MM.1S (cell line): ENCODE results near the gene RGS7.
"Not testable (repeated sequence)": the region's sequence is repeated elsewhere in the genome, so short reads cannot be mapped to it uniquely, and the experiment has no call there.

Experiments used
- DNase-seq: peaks from one replicate; pipeline ENCODE4 v3.0.0-alpha.2; 2015
- H2AFZ ChIP-seq: fragments of 300-600 bp; sonication (generic); 2 replicates; pipeline ENCODE4 v1.6.0; 2016; ENCODE audit warnings: antibody characterized with exemption, low read length
- H3F3A ChIP-seq: fragments of 300-600 bp; sonication (generic); 2 replicates; pipeline ENCODE4 v1.6.1; 2016; ENCODE audit warnings: mild to moderate bottlenecking, antibody characterized with exemption, low read length, moderate library complexity, mixed read lengths; ENCODE audit not compliant: insufficient read depth
- H3K27ac ChIP-seq: fragments of 300-600 bp; sonication (generic); 2 replicates; pipeline ENCODE4 v1.5.1; 2016; ENCODE audit warnings: mild to moderate bottlenecking, low read length
- H3K27me3 ChIP-seq: fragments of 300-600 bp; sonication (generic); replicated peaks from 2 replicates; pipeline ENCODE4 v1.6.0; 2016; ENCODE audit warnings: low read length; ENCODE audit not compliant: insufficient read depth
- H3K36me3 ChIP-seq: fragments of 300-600 bp; sonication (generic); replicated peaks from 2 replicates; pipeline ENCODE4 v1.6.1; 2016; ENCODE audit warnings: mild to moderate bottlenecking, low read length, mixed read lengths; ENCODE audit not compliant: insufficient read depth
- H3K4me1 ChIP-seq: fragments of 300-600 bp; sonication (generic); 2 replicates; pipeline ENCODE4 v1.6.1; 2016; ENCODE audit warnings: low read length, mixed read lengths
- H3K4me2 ChIP-seq: fragments of 300-600 bp; sonication (generic); 2 replicates; pipeline ENCODE4 v1.6.0; 2016; ENCODE audit warnings: low read depth, low read length
- H3K4me3 ChIP-seq: fragments of 300-600 bp; sonication (generic); 2 replicates; pipeline ENCODE4 v1.5.1; 2016; ENCODE audit warnings: low read length, mixed read lengths
- H3K79me2 ChIP-seq: fragments of 300-600 bp; sonication (generic); 2 replicates; pipeline ENCODE4 v1.6.1; 2016; ENCODE audit warnings: mixed run types, low read length, mixed read lengths
- H3K9ac ChIP-seq: fragments of 300-600 bp; sonication (generic); 2 replicates; pipeline ENCODE4 v1.6.1; 2016; ENCODE audit warnings: low read length, mixed read lengths
- H3K9me2 ChIP-seq: fragments of 300-600 bp; sonication (generic); replicated peaks from 2 replicates; pipeline ENCODE4 v1.6.1; 2016; ENCODE audit warnings: mild to moderate bottlenecking, low read length, mixed read lengths; ENCODE audit not compliant: insufficient read depth
- H3K9me3 ChIP-seq: fragments of 300-600 bp; sonication (generic); replicated peaks from 2 replicates; pipeline ENCODE4 v1.6.1; 2016; ENCODE audit warnings: mild to moderate bottlenecking, low read length, mixed read lengths; ENCODE audit not compliant: insufficient read depth
- H4K20me1 ChIP-seq: fragments of 300-600 bp; sonication (generic); 2 replicates; pipeline ENCODE4 v1.6.1; 2016; ENCODE audit warnings: mild to moderate bottlenecking, low read length, moderate library complexity, mixed read lengths; ENCODE audit not compliant: insufficient read depth
- CTCF ChIP-seq: fragments of 300-600 bp; sonication (generic); IDR thresholded peaks from 2 replicates; pipeline ENCODE4 v1.5.1; 2016; ENCODE audit warnings: antibody characterized with exemption, low read length, mixed read lengths
- EZH2 ChIP-seq: fragments of 300-600 bp; sonication (generic); optimal IDR thresholded peaks from 2 replicates; pipeline ENCODE3; 2017; ENCODE audit warnings: low read depth, mild to moderate bottlenecking, antibody characterized with exemption, low read length, mixed read lengths
- EZH2phosphoT487 ChIP-seq: fragments of 300-600 bp; sonication (generic); IDR thresholded peaks from 2 replicates; pipeline ENCODE4 v1.6.1; 2018; ENCODE audit warnings: antibody characterized with exemption, low read length

RGS7 gene

GRCh38 chr1:241096982-241097381 lies 260.0 kb downstream of the RGS7 start:
- Histone ChIP-seq H3K9me2 (no peaks in the 10 kb centered on the region), H3K36me3 (no peaks in the 10 kb centered on the region), H3K9ac (no peak overlapping the region), H3K4me2 (no peak overlapping the region), H3F3A (no peaks in the 10 kb centered on the region), H3K27ac (no peak overlapping the region), H2AFZ (no peak overlapping the region), H3K27me3 (no peaks in the 10 kb centered on the region), H3K79me2 (no peaks in the 10 kb centered on the region), H3K4me1 (no peaks in the 10 kb centered on the region), H4K20me1 (no peaks in the 10 kb centered on the region), H3K4me3 (no peak overlapping the region), H3K9me3 (no peaks in the 10 kb centered on the region)
- no peak for DNase-seq
- TF ChIP-seq CTCF (no peak), EZH2phosphoT487 (no peak), EZH2 (no peak)

GRCh38 chr1:241095847-241096246 lies 261.2 kb downstream of the RGS7 start:
- no peaks in the 10 kb centered on the region for H4K20me1 ChIP-seq
- no peak overlapping the region for H3K4me2 ChIP-seq
- no peak overlapping the region for H3K9ac ChIP-seq
- H2AFZ ChIP-seq = no peak overlapping the region
- H3K9me3 ChIP-seq = no peaks in the 10 kb centered on the region
- H3K27me3 ChIP-seq = no peaks in the 10 kb centered on the region
- H3K9me2 ChIP-seq = no peaks in the 10 kb centered on the region
- H3K27ac ChIP-seq = no peak overlapping the region
- H3K4me3 ChIP-seq = no peak overlapping the region
- H3K79me2 ChIP-seq = no peaks in the 10 kb centered on the region
- H3F3A ChIP-seq = no peaks in the 10 kb centered on the region
- H3K36me3 ChIP-seq = no peaks in the 10 kb centered on the region
- no peak for DNase-seq
- TF ChIP-seq CTCF (no peak), EZH2phosphoT487 (no peak), EZH2 (no peak)
- no peaks in the 10 kb centered on the region for H3K4me1 ChIP-seq

- Histone ChIP-seq H3K27me3 (no peaks in the 10 kb centered on the region), H2AFZ (no peak overlapping the region), H3F3A (no peaks in the 10 kb centered on the region), H3K27ac (no peak overlapping the region), H3K4me2 (no peak overlapping the region), H3K4me3 (no peak overlapping the region), H3K9me2 (no peaks in the 10 kb centered on the region), H3K4me1 (no peaks in the 10 kb centered on the region), H3K9me3 (no peaks in the 10 kb centered on the region), H4K20me1 (no peaks in the 10 kb centered on the region), H3K79me2 (no peaks in the 10 kb centered on the region), H3K9ac (no peak overlapping the region), H3K36me3 (no peaks in the 10 kb centered on the region)
- no peak for DNase-seq
- TF ChIP-seq EZH2phosphoT487 (no peak), CTCF (no peak), EZH2 (no peak)
Observed at GRCh38 chr1:241090798-241091197, 266.2 kb downstream of the RGS7 start.

GRCh38 chr1:241089066-241089465 lies 267.9 kb downstream of the RGS7 start:
- not testable (repeated sequence) for H3K9me3 ChIP-seq, H3F3A ChIP-seq, H2AFZ ChIP-seq, H3K4me1 ChIP-seq, H3K79me2 ChIP-seq, H3K27me3 ChIP-seq, H3K27ac ChIP-seq, H3K4me2 ChIP-seq, DNase-seq, H3K36me3 ChIP-seq, H3K9me2 ChIP-seq, H4K20me1 ChIP-seq, H3K9ac ChIP-seq, H3K4me3 ChIP-seq

- not testable (repeated sequence) for H3K36me3 ChIP-seq, H3K9me3 ChIP-seq, H3K27ac ChIP-seq, H3K79me2 ChIP-seq, H3K4me3 ChIP-seq, H3K4me2 ChIP-seq, H2AFZ ChIP-seq, H3K9me2 ChIP-seq, H3F3A ChIP-seq, H4K20me1 ChIP-seq, DNase-seq, H3K4me1 ChIP-seq, H3K9ac ChIP-seq, H3K27me3 ChIP-seq
Observed at GRCh38 chr1:241088075-241088474, 268.9 kb downstream of the RGS7 start.
